Breast epithelium (tissue), 4 donors: ENCODE data around the gene OR5AN1. TPM values are rescaled to one million over a fixed set of nuclear protein-coding genes. Genes with fewer than 3 reads are reported as not detected.
"Not testable (repeated sequence)": the region's sequence is repeated elsewhere in the genome, so short reads cannot be mapped to it uniquely, and the experiment has no call there.

ENCODE experiments used
- DNase-seq, 2 donors: peaks; one replicate each; pipeline ENCODE4 v3.0.0-alpha.2; 2019; ENCODE audit warnings: low spot score in 2 of 2
- H3K27ac ChIP-seq, 2 donors: fragments of 200-600 bp; sonication (generic) in 1 of 2; one replicate each; pipeline ENCODE4 v1.5.1; 2016 to 2019; ENCODE audit warnings: mild to moderate bottlenecking in 1 of 2
- H3K27me3 ChIP-seq, 2 donors: fragments of 200-600 bp; sonication (generic) in 1 of 2; one replicate each; pipeline versions ENCODE4 v1.5.1 to v1.6.0; 2017 to 2019; ENCODE audit warnings: control low read depth in 1 of 2, mild to moderate bottlenecking in 1 of 2
- H3K36me3 ChIP-seq: fragments of 200-600 bp; one replicate; pipeline ENCODE4 v1.5.1; 2019
- H3K4me1 ChIP-seq, 2 donors: fragments of 200-600 bp; sonication (generic); one replicate each; pipeline ENCODE4 v1.5.1; 2016 to 2019; ENCODE audit warnings: control low read depth in 1 of 2
- H3K4me3 ChIP-seq, 3 donors: fragments of 200-600 bp; sonication (generic); 1 replicate in 2 of 3; 2 replicates in 1 of 3; pipeline ENCODE4 v1.5.1; 2016 to 2019; ENCODE audit warnings: mild to moderate bottlenecking in 3 of 3, moderate library complexity in 2 of 3
- H3K9me3 ChIP-seq, 2 donors: fragments of 200-600 bp; sonication (generic) in 1 of 2; one replicate each; pipeline ENCODE4 v1.5.1; 2016 to 2019; ENCODE audit warnings: control low read depth in 1 of 2
- CTCF ChIP-seq, 3 donors: fragments of 450-650 bp; IDR thresholded peaks; one replicate each; pipeline ENCODE4 v1.5.1; 2016 to 2017; ENCODE audit warnings: antibody characterized with exemption in 3 of 3, mild to moderate bottlenecking in 3 of 3, moderate library complexity in 3 of 3
- POLR2A ChIP-seq: fragments of 450-650 bp; IDR thresholded peaks from one replicate; pipeline ENCODE4 v1.6.1; 2016; ENCODE audit warnings: antibody characterized with exemption, mild to moderate bottlenecking, moderate library complexity
- POLR2AphosphoS5 ChIP-seq, 3 donors: sonication (generic); formaldehyde crosslinking; IDR thresholded peaks; one replicate each; pipeline ENCODE4 v1.6.1; 2017; ENCODE audit warnings: antibody characterized with exemption in 3 of 3
- intact Hi-C: fragments of 100-400 bp; cut with DNase I; formaldehyde crosslinking; loops from one replicate; pipeline ENCODE4 v1.15.1; 2023; ENCODE audit warnings: low total_unique reads
- total RNA-seq, 3 donors: library from RNA; depleted of rRNA; stranded (reverse); fragments of >200 nt; gene quantifications; one replicate each; pipeline ENCODE4 v1.1.0, GENCODE V29; 2016

The OR5AN1 gene, protein sequence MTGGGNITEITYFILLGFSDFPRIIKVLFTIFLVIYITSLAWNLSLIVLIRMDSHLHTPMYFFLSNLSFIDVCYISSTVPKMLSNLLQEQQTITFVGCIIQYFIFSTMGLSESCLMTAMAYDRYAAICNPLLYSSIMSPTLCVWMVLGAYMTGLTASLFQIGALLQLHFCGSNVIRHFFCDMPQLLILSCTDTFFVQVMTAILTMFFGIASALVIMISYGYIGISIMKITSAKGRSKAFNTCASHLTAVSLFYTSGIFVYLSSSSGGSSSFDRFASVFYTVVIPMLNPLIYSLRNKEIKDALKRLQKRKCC
- under 1 TPM in 1 of 3 donors, not detected in 2; under 0.01 TPM for total RNA-seq

DNA sequence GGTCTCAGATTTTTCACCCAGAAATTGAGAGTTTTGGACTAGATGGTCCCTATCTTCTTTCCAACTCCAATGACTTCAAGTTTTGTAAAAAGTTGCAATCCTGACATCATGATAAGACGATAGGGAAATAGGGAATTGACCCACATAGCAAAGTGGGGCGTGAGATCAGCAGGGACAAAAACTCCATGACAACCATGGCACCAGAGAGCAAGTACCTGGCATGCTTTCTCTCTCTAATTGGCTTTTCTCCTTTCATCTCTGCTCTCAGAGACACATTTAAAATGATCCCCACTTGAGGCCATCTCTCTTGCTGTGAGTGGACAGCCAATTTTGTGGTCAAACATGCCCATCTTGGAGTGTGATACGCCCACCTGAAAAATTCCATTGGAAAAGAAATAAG, at the start of gene OR5AN1:
Gene OR5AN1, plus strand, starts transcription at position 301 of the 400 bp plus-strand sequence. CDS start 5,564 bp downstream, outside the sequence.
- intact Hi-C loops: no loop called here
- no peaks in the 10 kb centered on the region for H3K4me1 ChIP-seq
- no peak for DNase-seq
- H3K27ac ChIP-seq: no peak within 1 kb of the TSS
- no peaks in the 10 kb centered on the region for H3K9me3 ChIP-seq
- no peaks in the 10 kb centered on the region for H3K27me3 ChIP-seq
- no peak for TF ChIP-seq POLR2A
- no peak for TF ChIP-seq CTCF (IDR thresholded peaks at IDR 0.05)
- no peak for TF ChIP-seq POLR2AphosphoS5 (IDR thresholded peaks at IDR 0.05)
- no peak within 1 kb of the TSS for H3K4me3 ChIP-seq
- no peaks in the 10 kb centered on the region for H3K36me3 ChIP-seq

- Histone ChIP-seq H3K36me3 (no peaks in the 10 kb centered on the region), H3K4me1 (no peaks in the 10 kb centered on the region), H3K27ac (no peak overlapping the region), H3K27me3 (no peaks in the 10 kb centered on the region), H3K9me3 (peaks cover 0 to 9% of the 10 kb centered on the region in 2 donors), H3K4me3 (no peak overlapping the region)
- intact Hi-C loops: no loop called here
- DNase-seq: no peak
- no peak for TF ChIP-seq POLR2AphosphoS5 (IDR thresholded peaks at IDR 0.05)
- TF ChIP-seq CTCF (IDR thresholded peaks at IDR 0.05): no peak
- no peak for TF ChIP-seq POLR2A
These were observed 23.7 kb upstream of the OR5AN1 start for GRCh38 chr11:59335001-59335400.

DNA sequence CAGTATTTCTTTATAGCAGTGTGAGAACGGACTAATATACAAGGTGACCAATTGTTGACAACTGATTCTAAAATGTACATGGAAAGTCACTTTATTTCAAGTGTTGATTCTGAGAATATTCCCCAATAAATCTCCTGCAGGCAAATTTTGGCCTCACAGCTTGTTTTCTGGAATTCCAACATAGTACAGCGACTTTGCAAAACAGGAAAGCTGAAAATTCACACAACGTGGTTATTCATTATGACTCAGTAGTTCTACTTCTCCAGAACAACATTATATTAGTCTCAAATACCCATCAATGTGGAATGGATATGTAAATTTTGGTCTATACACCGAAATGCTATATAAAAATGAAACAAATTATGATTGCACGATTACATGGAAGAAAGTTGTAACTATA, 22.5 kb upstream of the OR5AN1 start:
- Histone ChIP-seq H3K4me3 (no peak overlapping the region), H3K4me1 (no peaks in the 10 kb centered on the region), H3K36me3 (no peaks in the 10 kb centered on the region), H3K27ac (no peak overlapping the region), H3K27me3 (no peaks in the 10 kb centered on the region), H3K9me3 (peaks cover 0 to 17% of the 10 kb centered on the region in 2 donors)
- TF ChIP-seq CTCF (IDR thresholded peaks at IDR 0.05) (no peak), POLR2A (no peak), POLR2AphosphoS5 (IDR thresholded peaks at IDR 0.05) (no peak)
- no peak for DNase-seq
- intact Hi-C loops: no loop called here

DNA sequence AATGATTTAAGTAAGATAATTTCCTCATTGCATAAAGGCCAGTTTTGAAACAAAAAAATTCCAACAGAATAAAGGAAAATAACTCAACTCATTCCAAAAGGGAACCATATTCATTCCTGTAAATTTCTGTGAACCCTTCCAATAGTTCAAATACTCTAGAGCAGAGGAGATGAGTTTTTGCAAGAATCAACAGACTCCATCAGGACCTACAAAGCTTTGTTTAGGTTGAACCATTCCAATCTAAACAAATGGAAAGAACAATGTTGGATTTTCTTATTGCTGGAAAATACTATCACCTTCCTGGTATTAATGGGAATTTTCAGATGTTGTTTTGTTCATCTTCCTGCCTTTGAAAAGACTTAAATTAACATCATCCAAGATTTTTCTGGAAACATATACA, 21.8 kb upstream of the OR5AN1 start:
- no peaks in the 10 kb centered on the region for H3K27me3 ChIP-seq
- intact Hi-C loops: no loop called here
- TF ChIP-seq POLR2A: no peak
- no peak for TF ChIP-seq POLR2AphosphoS5 (IDR thresholded peaks at IDR 0.05)
- TF ChIP-seq CTCF (IDR thresholded peaks at IDR 0.05): no peak
- no peaks in the 10 kb centered on the region for H3K36me3 ChIP-seq
- no peak for DNase-seq
- no peak overlapping the region for H3K27ac ChIP-seq
- H3K4me3 ChIP-seq: no peak overlapping the region
- H3K9me3 ChIP-seq: peaks cover 0 to 17% of the 10 kb centered on the region in 2 donors
- H3K4me1 ChIP-seq: no peaks in the 10 kb centered on the region

DNA sequence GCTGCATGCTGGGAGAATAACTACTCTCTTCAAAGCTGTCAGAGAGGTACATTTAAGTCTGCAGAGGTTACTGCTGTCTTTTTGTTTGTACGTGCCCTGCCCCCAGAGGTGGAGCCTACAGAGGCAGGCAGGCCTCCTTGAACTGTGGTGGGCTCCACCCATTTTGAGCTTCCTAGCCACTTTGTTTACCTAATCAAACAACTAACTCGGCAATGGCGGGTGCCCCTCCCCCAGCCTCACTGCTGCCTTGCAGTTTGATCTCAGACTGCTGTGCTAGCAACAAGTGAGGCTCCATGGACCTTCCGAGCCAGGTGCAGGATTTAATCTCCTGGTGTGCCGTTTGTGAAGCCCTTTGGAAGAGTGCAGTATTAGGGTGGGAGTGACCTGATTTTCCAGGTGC, 9.0 kb upstream of the OR5AN1 start:
- H3K27me3 ChIP-seq, intact Hi-C loops, DNase-seq, H3K4me3 ChIP-seq, H3K36me3 ChIP-seq, H3K9me3 ChIP-seq, H3K27ac ChIP-seq, H3K4me1 ChIP-seq: not testable (repeated sequence)
